Measurements from ENCODE around the gene IL18R1. TPM values are rescaled to one million over a fixed set of nuclear protein-coding genes. Genes with fewer than 3 reads are reported as not detected.
A peak's percentile ranks its signal among the peaks of the same experiment; 100 is the strongest.

Gene IL18R1
- total RNA-seq, 1 experiment from 2014 or later: not detected

DNA sequence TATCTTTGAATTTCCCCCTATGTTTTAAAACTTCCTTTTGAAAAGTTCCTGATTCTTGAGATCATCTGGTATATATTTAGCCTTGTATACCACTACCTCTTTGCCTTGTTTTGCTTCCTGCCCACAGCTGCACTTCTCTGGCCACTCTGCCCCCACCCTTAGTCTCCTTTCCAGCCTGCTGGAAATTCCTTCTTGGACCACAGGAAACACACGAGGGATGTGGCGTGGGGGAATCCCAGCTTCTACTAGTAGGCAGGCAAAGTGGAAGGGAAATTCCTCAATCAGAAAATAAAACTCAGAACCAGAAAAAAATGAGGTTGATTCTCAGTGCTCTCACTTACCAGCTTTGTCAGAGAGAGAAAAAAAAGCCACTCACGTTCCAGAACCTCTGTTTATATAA is 80.7 kb downstream of the IL18R1 start:
- Histone ChIP-seq H3K27me3 (ENCODE audit: low read length) (0 out of 2 replicates have a peak, but pooled peaks cover 3% of the 10 kb centered on the region), H3K4me2 (ENCODE audit: low read depth, low read length, poor library complexity, severe bottlenecking) (no peak overlapping the region), H2AFZ (ENCODE audit: low read length) (no peak overlapping the region), H3K9me2 (replicated peaks; ENCODE audit: insufficient read depth, low read length) (no peaks in the 10 kb centered on the region), H3K27ac (ENCODE audit: low read length) (no peak overlapping the region), H3K4me1 (ENCODE audit: low read length) (no peaks in the 10 kb centered on the region), H3K79me2 (ENCODE audit: low read length) (no peaks in the 10 kb centered on the region), H3K9ac (ENCODE audit: low read length) (no peak overlapping the region), H3K4me3 (ENCODE audit: low read length) (no peak overlapping the region), H3K9me3 (ENCODE audit: low read length) (no peaks in the 10 kb centered on the region), H3K36me3 (ENCODE audit: insufficient read depth, low read length) (no peaks in the 10 kb centered on the region), H4K20me1 (ENCODE audit: insufficient read depth, low read depth, low read length) (no peaks in the 10 kb centered on the region)
- no peak for DNase-seq

DNA sequence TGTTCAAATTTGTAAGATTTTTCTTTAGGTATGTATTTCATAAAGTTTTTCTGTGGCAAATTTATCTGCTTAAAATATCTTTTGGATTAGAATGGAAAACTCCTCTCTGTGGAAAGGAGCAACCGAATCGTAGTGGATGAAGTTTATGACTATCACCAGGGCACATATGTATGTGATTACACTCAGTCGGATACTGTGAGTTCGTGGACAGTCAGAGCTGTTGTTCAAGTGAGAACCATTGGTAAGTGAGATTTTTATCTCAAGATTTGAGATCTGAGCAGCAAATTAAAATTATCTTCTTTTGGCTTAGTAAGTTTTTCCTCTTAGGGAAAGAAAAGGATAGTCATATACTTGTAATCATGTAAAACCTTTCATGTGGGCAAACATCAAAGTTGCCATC is 81.5 kb downstream of the IL18R1 start:
- Histone ChIP-seq H3K9ac (ENCODE audit: low read length) (no peak overlapping the region), H3K4me2 (ENCODE audit: low read depth, low read length, poor library complexity, severe bottlenecking) (no peak overlapping the region), H3K4me3 (ENCODE audit: low read length) (no peak overlapping the region), H3K36me3 (ENCODE audit: insufficient read depth, low read length) (no peaks in the 10 kb centered on the region), H2AFZ (ENCODE audit: low read length) (no peak overlapping the region), H3K4me1 (ENCODE audit: low read length) (no peaks in the 10 kb centered on the region), H3K9me2 (replicated peaks; ENCODE audit: insufficient read depth, low read length) (no peaks in the 10 kb centered on the region), H3K27ac (ENCODE audit: low read length) (no peak overlapping the region), H3K79me2 (ENCODE audit: low read length) (no peaks in the 10 kb centered on the region), H3K9me3 (ENCODE audit: low read length) (no peaks in the 10 kb centered on the region), H3K27me3 (ENCODE audit: low read length) (no peaks in the 10 kb centered on the region), H4K20me1 (ENCODE audit: insufficient read depth, low read depth, low read length) (no peaks in the 10 kb centered on the region)
- DNase-seq: no peak

DNA sequence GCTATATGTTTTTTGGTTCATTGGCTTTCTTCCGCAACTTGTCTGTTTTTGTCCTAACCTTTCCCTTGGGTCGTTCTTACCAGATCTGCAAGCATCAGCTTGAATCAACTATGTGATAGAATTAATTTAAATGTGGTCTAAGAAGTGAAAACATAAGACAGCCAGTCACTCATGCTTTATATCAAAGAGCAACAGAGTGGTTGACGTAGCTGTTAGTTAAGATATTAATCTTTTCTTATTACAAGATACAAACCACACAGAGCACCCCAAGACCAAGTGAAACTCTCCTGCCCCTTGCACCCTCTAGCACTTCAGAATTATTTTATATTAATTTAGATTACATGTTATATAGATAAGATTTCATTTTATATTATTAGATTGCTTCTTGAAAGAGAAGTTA is 82.5 kb downstream of the IL18R1 start:
- H3K9me2 ChIP-seq (replicated peaks; ENCODE audit: insufficient read depth, low read length): no peaks in the 10 kb centered on the region
- no peaks in the 10 kb centered on the region for H3K4me1 ChIP-seq (ENCODE audit: low read length)
- DNase-seq: no peak
- H3K4me2 ChIP-seq (ENCODE audit: low read depth, low read length, poor library complexity, severe bottlenecking): no peak overlapping the region
- no peaks in the 10 kb centered on the region for H3K27me3 ChIP-seq (ENCODE audit: low read length)
- no peak overlapping the region for H3K9ac ChIP-seq (ENCODE audit: low read length)
- no peaks in the 10 kb centered on the region for H4K20me1 ChIP-seq (ENCODE audit: insufficient read depth, low read depth, low read length)
- no peaks in the 10 kb centered on the region for H3K79me2 ChIP-seq (ENCODE audit: low read length)
- H2AFZ ChIP-seq (ENCODE audit: low read length): no peak overlapping the region
- no peak overlapping the region for H3K27ac ChIP-seq (ENCODE audit: low read length)
- no peak overlapping the region for H3K4me3 ChIP-seq (ENCODE audit: low read length)
- no peaks in the 10 kb centered on the region for H3K36me3 ChIP-seq (ENCODE audit: insufficient read depth, low read length)
- H3K9me3 ChIP-seq (ENCODE audit: low read length): no peaks in the 10 kb centered on the region

DNA sequence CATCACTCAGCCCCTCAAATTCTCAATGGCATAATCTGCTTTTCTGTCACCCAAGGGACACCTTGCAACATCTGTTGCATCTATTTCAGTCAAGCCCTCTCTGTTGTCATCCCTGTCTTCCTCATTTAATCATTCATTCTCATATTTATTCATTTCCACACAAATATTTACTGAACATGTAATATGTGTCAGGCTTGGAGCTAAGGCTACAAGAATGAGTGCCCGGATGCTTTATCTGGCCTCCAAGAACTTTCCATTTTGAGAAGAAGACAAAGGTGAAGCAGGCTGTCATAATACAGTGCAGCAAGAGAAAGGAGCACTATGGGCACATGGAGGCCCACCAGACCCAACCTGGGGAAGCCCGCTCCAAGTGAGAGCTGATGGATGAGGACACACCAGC is 83.0 kb downstream of the IL18R1 start:
- Histone ChIP-seq H3K27ac (ENCODE audit: low read length) (no peak overlapping the region), H3K4me2 (ENCODE audit: low read depth, low read length, poor library complexity, severe bottlenecking) (no peak overlapping the region), H3K36me3 (ENCODE audit: insufficient read depth, low read length) (no peaks in the 10 kb centered on the region), H2AFZ (ENCODE audit: low read length) (no peak overlapping the region), H3K9me2 (replicated peaks; ENCODE audit: insufficient read depth, low read length) (no peaks in the 10 kb centered on the region), H3K27me3 (ENCODE audit: low read length) (no peaks in the 10 kb centered on the region), H3K4me3 (ENCODE audit: low read length) (no peak overlapping the region), H3K9ac (ENCODE audit: low read length) (no peak overlapping the region), H4K20me1 (ENCODE audit: insufficient read depth, low read depth, low read length) (no peaks in the 10 kb centered on the region), H3K4me1 (ENCODE audit: low read length) (no peaks in the 10 kb centered on the region), H3K79me2 (ENCODE audit: low read length) (no peaks in the 10 kb centered on the region), H3K9me3 (ENCODE audit: low read length) (no peaks in the 10 kb centered on the region)
- no peak for DNase-seq

DNA sequence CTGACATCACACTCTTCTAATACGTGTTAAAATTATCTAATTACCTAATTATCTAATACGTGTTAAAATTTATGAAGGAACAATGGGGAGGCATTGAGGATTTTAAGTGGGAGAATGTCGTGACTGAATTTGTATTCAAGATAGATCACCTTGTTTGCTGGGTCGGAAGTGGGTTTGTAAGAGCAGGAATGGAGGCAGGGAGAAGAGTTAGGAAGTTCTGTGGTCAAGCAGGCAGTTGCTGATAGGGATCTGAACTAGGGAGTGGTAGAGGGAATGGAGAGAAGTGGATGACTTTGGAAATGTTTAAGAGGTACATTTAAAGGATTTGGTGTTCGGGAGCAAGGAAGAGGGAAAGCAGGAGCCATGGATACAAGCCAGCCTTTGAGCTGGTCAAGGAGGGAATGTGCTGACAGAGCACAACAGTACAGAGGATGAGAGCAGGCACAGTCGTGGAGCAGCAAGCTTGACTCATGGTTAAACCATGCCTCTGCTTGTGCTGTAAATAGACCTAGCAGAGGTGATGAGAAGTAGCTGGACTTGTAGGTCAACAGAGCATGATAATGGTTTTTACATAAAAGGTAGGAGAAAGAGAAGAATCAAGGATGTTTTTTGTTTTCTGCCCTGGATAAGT is 83.6 kb downstream of the IL18R1 start:
- Histone ChIP-seq H3K4me1 (ENCODE audit: low read length) (no peaks in the 10 kb centered on the region), H3K9me2 (replicated peaks; ENCODE audit: insufficient read depth, low read length) (no peaks in the 10 kb centered on the region), H3K36me3 (ENCODE audit: insufficient read depth, low read length) (no peaks in the 10 kb centered on the region), H3K27ac (ENCODE audit: low read length) (no peak overlapping the region), H2AFZ (ENCODE audit: low read length) (no peak overlapping the region), H3K79me2 (ENCODE audit: low read length) (no peaks in the 10 kb centered on the region), H3K27me3 (ENCODE audit: low read length) (no peaks in the 10 kb centered on the region), H3K9me3 (ENCODE audit: low read length) (no peaks in the 10 kb centered on the region), H3K4me2 (ENCODE audit: low read depth, low read length, poor library complexity, severe bottlenecking) (no peak overlapping the region), H4K20me1 (ENCODE audit: insufficient read depth, low read depth, low read length) (no peaks in the 10 kb centered on the region), H3K4me3 (ENCODE audit: low read length) (no peak overlapping the region), H3K9ac (ENCODE audit: low read length) (no peak overlapping the region)
- no peak for DNase-seq

DNA sequence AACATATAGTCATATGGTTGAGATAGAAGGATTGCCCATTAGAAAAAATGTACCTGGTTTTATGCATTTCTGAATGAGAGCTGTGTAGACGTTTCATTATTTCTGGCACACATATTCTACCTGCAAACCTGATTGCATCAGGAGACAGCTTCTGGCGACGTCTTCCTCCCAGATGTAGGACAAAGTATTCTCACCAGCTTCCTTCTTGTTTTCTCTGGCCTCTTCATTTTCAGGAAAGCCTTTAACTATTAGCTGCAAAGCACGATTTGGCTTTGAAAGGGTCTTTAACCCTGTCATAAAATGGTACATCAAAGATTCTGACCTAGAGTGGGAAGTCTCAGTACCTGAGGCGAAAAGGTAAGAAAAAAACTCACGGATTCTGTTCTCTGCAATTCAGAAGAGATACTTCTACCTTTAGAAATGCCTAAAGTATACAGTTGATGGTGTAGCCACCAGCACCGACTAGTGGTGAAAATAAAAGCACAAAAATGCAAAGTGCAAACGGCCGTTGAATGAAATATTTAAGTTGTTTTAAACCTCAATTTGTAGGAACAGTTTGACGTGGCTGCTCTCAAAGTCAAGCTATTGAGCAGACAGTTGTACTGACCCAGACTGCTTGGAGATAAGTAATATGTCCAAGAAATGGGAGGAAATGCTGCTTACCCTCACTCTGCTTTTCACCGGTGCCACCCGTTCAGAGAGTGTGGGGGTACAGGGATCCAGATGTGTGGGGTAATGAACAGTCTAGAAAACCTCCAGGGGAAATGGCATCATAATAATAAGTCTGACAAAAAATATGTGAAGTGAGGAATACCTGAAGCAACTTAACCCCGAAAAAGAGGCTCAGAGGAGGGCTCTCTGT is 87.6 kb downstream of the IL18R1 start:
- Histone ChIP-seq H3K4me3 (ENCODE audit: low read length) (no peak overlapping the region), H3K4me2 (ENCODE audit: low read depth, low read length, poor library complexity, severe bottlenecking) (no peak overlapping the region), H3K4me1 (ENCODE audit: low read length) (no peaks in the 10 kb centered on the region), H2AFZ (ENCODE audit: low read length) (no peak overlapping the region), H4K20me1 (ENCODE audit: insufficient read depth, low read depth, low read length) (no peaks in the 10 kb centered on the region), H3K36me3 (ENCODE audit: insufficient read depth, low read length) (no peaks in the 10 kb centered on the region), H3K9me2 (replicated peaks; ENCODE audit: insufficient read depth, low read length) (no peaks in the 10 kb centered on the region), H3K27me3 (ENCODE audit: low read length) (no peaks in the 10 kb centered on the region), H3K9me3 (ENCODE audit: low read length) (no peaks in the 10 kb centered on the region), H3K79me2 (ENCODE audit: low read length) (no peaks in the 10 kb centered on the region), H3K9ac (ENCODE audit: low read length) (no peak overlapping the region), H3K27ac (ENCODE audit: low read length) (no peak overlapping the region)
- DNase-seq: peak; percentile 65

DNA sequence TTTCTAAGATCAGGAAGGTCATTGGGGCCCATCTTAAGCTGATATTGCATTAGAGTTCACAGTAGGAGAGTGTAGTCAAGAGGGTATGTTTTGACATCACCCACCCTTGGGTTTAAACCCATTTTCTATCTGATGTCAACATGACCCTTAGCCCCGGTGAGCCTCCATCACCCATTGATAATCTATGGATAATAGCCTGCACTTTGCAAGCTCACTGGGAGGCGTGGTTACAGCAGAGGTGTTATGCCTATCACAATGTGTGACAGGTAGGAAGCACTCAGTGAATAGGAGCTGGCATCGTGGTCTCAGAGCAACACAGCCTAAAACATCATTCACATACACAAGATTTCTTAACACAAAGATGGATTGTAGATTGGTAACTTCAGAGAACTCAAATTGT is 88.6 kb downstream of the IL18R1 start:
- Histone ChIP-seq H3K36me3 (ENCODE audit: insufficient read depth, low read length) (no peaks in the 10 kb centered on the region), H3K27ac (ENCODE audit: low read length) (no peak overlapping the region), H3K9me2 (replicated peaks; ENCODE audit: insufficient read depth, low read length) (no peaks in the 10 kb centered on the region), H4K20me1 (ENCODE audit: insufficient read depth, low read depth, low read length) (no peaks in the 10 kb centered on the region), H3K79me2 (ENCODE audit: low read length) (no peaks in the 10 kb centered on the region), H3K9me3 (ENCODE audit: low read length) (no peaks in the 10 kb centered on the region), H3K4me2 (ENCODE audit: low read depth, low read length, poor library complexity, severe bottlenecking) (no peak overlapping the region), H3K27me3 (ENCODE audit: low read length) (no peaks in the 10 kb centered on the region), H2AFZ (ENCODE audit: low read length) (no peak overlapping the region), H3K4me1 (ENCODE audit: low read length) (no peaks in the 10 kb centered on the region), H3K9ac (ENCODE audit: low read length) (no peak overlapping the region), H3K4me3 (ENCODE audit: low read length) (no peak overlapping the region)
- DNase-seq: no peak

DNA sequence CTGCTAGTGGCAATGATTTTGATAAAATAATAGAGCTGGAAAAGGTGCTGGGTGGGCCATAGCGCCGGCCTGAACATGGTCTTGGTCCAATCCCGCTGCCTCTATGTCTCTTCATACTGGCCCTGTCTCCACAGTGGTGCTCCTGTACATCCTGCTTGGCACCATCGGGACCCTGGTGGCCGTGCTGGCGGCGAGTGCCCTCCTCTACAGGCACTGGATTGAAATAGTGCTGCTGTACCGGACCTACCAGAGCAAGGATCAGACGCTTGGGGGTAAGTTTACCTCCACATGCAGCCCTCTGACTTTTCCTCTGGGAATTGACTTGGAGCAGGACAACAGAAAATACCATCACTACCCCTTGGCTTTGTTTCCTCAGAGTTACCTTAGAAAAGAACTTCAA is 91.3 kb downstream of the IL18R1 start:
- Histone ChIP-seq H4K20me1 (ENCODE audit: insufficient read depth, low read depth, low read length) (no peaks in the 10 kb centered on the region), H3K27ac (ENCODE audit: low read length) (no peak overlapping the region), H3K4me1 (ENCODE audit: low read length) (no peaks in the 10 kb centered on the region), H3K36me3 (ENCODE audit: insufficient read depth, low read length) (no peaks in the 10 kb centered on the region), H2AFZ (ENCODE audit: low read length) (no peak overlapping the region), H3K27me3 (ENCODE audit: low read length) (no peaks in the 10 kb centered on the region), H3K4me3 (ENCODE audit: low read length) (no peak overlapping the region), H3K4me2 (ENCODE audit: low read depth, low read length, poor library complexity, severe bottlenecking) (no peak overlapping the region), H3K9me3 (ENCODE audit: low read length) (no peaks in the 10 kb centered on the region), H3K79me2 (ENCODE audit: low read length) (no peaks in the 10 kb centered on the region), H3K9ac (ENCODE audit: low read length) (no peak overlapping the region), H3K9me2 (replicated peaks; ENCODE audit: insufficient read depth, low read length) (no peaks in the 10 kb centered on the region)
- DNase-seq: no peak
